GM23248 (cell line): Measurements from ENCODE around the gene TPO.

Experiments
- EZH2 ChIP-seq: fragments of 200-600 bp; sonication (generic); IDR thresholded peaks from 2 replicates; pipeline ENCODE4 v1.6.1; 2018; ENCODE audit warnings: antibody characterized with exemption, mild to moderate bottlenecking; ENCODE audit not compliant: insufficient read depth, poor library complexity, severe bottlenecking
- EZH2phosphoT487 ChIP-seq: fragments of 200-600 bp; sonication (generic); IDR thresholded peaks from 2 replicates; pipeline ENCODE4 v1.6.1; 2018; ENCODE audit warnings: antibody characterized with exemption, moderate library complexity, mild to moderate bottlenecking, low read depth; ENCODE audit not compliant: insufficient read depth

DNA sequence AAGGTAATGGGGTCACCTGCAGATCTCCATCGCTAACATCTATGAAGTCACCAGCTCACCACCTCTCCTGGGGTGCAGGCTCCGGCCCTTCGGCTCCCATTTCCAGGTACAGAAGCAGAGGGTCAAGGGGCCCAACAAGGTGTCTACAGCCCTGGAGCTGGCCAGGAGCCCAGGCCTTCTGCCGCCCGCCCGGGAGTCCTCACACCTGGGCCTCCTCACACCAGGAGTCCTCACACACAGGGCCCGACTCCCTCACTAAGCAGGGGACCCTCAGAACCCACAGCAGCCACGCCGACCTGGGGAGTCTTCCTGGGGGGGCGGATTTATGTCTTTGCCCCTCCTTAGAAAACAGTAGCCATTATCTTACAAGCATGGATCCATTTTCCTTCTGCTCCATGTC is 43.4 kb upstream of the TPO start:
- TF ChIP-seq EZH2 (no peak), EZH2phosphoT487 (no peak)
